ENCODE measurements around the gene PRDM1.

Gene PRDM1

DNA sequence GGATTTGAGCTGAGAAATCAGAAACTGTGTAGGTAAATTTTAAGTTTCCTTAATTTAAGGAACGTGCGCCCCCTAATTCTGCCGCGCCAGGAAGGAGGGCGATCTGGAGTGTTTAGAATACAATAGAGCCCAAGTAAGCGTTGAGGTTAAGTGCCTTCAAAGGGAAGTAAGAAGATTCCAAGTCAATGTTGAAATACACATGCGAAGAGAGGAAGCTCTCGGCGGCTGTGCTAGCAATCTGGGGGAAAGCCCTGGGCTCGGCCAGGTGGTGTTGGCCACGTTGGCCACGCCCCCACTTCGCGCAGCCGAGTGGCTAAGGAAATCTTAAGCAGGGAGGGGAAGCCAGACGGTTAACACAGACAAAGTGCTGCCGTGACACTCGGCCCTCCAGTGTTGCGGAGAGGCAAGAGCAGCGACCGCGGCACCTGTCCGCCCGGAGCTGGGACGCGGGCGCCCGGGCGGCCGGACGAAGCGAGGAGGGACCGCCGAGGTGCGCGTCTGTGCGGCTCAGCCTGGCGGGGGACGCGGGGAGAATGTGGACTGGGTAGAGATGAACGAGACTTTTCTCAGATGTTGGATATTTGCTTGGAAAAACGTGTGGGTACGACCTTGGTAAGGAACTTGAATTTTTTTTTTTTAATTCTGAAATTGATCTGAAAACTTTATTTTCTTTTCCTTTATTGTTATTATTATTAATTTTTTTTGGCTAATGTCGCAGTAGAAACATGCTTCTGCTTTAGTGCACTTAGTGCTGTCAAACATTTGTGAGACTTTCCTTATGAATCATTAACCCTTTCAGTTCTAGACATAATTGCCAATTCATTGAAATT, at the start of gene PRDM1:
PRDM1 (plus strand) TSS at position 353 of the 830 bp plus-strand sequence; CDS start at position 571, 218 bp downstream.
- DNase-seq (ENCODE audit: low spot score), result peak; percentile 52

DNA sequence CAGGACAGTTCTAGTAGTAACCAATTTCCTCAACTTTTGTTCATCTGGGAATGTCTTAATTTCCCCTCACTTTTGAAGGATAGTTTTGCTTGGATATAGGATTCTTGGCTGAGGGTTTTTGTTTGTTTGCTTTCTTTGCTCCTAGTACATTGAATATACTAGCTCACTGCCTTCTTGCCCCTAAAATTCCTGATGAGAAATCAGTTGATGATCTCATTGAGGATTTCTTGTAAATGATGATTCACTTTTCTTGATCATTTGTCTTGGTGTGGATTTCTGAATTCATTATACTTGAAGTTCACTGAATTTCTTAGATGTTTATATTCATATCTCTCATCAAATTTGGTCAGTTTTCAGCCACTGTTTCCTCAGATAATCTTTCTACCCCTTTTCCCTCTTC, 49.1 kb upstream of the PRDM1 start:
- DNase-seq (ENCODE audit: low spot score), result no peak

DNA sequence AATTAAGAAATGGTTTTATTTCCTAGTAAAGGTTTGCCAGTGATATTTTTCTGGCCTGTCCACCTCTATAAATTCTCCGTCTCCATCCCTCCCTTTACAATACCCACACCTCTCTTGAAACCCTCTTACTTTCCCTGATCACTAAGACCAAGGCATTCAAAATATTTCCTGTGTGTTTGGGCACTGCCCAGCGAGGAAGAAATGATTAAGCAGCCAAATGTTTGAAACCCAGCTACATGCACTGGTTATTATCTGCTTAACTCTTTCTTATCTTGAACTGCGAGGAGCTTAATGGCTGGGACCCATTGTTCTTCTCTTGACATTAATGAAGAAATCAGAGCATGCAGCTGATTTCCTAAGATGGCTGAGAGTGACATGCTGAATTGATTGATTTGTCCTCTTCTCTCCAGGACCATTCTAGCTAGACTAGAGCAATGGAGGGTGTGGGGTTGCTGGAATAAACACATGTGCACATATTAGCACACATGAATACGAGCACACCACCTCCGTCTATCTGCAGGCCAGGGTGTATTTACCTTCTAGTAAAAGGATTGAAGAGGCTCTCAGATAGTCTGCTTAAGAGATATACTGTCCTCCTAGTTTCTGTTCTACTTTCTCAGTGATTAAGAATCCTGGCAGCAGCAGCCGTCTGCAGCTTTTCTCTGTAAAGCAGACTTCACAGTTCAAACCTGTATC, 46.1 kb upstream of the PRDM1 start:
- no peak for DNase-seq (ENCODE audit: low spot score)

DNA sequence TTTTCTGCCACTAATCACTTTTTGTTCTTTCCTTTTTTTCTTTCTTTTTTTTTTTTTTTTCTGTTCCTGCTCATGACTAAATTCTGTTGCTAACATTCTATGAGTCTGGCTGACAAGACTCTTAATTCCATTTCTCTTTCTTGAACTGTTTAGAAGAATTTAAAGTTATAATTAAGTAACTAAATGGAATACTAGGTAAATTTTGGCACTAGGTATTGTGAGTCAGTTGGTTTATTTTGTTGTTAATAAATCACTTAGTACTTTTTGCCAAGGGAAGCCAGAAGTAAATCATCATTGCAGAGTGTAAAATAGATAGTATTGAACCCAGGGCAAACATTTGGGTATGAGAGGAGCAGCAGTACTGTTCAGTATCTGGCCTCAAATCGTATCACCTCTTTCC, 42.0 kb upstream of the PRDM1 start:
- no peak for DNase-seq (ENCODE audit: low spot score)

DNA sequence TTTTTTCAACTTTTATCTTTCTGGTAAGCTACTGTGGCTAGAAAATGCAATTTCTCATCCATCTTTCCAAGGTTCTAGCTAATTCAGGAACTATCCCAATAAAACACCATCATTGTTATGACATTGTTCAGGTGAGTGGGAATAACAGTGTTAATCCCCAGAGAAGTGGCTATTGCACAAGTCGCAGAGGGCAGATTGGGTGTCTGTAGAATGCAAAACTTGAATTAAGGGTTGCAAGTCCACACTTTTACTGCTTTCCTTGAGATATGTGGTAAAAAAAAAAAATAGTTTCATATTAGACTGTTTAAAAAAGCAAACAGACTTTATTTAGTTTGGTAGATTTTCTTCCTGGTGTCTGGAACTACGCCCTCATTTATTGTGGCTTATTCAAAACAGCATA, 41.1 kb upstream of the PRDM1 start:
- no peak for DNase-seq (ENCODE audit: low spot score)

DNA sequence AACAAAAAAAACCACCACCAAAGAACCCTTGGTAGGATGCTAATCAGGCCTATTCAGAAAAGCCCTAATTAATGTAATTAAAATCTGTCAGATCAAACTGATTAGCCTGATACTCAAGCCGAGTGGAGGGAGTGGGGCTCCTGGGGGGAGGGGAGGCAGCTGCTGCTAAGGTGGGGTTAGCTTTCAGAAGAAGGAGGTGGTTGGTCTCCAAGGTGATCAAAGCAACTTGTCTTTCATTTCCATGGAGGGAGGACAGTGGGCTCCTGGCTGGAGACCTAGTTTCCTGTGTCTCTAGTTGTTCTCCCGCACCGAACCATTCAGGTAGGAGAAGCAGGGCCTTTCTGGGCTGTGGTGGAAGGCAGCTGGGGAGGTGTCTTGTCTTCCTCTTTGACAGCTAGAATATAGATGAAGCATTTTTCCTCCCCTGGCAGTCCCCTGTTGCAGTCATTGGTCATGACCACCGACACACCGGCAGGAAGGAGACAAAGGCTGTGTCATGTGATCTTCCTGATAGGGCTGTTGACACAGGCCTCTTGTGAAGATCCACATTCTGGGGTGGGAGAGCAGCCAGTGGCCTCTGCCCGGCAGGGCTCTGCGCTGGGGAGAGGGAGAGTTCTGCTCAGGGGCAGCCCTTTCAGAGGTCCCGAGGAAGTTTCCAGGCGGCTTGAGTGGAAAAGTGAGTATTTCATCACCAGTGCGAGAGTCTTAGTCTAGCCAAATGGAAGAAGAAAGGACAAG, 39.9 kb upstream of the PRDM1 start:
- no peak for DNase-seq (ENCODE audit: low spot score)

DNA sequence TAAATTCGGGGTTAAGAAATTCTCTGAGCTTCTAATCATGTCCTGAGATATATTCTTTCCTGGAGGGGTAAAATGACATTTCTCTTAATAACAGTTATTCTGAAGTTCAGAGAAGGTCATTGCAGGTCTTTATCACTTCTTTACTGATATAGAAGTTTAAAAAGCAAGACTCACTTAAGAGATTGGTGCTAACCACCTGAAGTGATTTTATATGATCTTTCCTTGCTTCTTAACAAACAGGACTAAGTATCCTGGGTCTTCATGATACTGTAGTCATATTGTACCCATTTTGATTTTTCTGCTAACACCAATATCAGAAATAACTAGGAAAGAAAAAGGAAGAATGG, 39.3 kb upstream of the PRDM1 start:
- no peak for DNase-seq (ENCODE audit: low spot score)

DNA sequence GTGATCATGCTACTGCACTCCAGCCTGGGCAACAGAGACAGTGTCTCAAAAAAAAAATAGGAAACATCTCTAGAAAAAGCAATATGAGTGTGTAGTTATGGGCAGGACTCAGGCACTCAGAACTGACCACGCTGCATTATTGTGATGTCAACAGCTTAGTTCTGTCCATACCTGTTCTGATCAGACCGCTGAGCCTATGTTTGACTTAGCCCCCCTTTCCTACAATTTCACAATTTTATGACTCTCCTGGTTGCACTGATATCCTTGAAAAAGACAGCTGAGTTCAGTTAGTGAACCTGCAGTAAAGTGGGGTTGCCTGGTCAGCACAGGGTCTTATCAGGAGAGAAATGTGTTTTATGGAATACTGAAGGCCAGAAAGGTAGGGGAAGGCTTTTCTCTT, 37.8 kb upstream of the PRDM1 start:
- no peak for DNase-seq (ENCODE audit: low spot score)

DNA sequence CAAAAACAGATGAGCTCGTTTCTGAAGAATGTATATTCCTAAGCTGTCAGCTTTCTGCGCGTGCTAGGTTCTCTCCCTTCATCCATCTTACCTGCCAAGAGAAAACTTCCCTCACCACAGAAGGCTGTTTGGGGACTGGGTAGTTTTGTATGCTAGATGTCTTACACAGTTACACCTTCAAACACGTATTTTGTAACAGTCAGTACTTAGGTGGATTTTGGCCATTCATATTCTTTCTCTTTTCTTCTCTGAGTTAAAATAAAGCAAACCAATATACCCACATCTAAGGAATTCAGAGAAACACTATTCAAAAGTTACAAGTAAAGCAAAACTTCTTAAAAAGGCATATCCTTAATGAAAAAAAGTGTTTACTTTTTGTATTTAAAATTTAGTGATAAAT, 35.6 kb upstream of the PRDM1 start:
- DNase-seq (ENCODE audit: low spot score), result no peak

DNA sequence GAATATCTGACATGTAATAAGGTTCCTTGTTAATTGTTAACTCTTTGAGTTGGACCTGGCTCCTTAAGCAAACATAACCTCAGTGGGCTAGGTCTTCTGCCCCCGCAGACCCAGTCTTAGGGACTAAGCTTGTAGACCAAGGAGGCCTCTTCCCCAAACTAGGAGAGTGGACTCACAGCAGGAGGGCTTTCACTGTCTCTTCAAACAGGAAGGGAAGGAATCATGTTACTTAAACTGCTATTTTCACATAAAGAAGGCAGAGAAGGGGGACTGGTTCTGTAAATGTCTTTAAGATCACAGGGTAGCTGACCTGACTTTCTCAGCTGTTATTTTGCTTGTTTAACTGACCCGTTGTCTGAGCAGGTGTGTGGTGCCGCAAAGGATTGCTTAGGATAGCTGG, 34.9 kb upstream of the PRDM1 start:
- no peak for DNase-seq (ENCODE audit: low spot score)

DNA sequence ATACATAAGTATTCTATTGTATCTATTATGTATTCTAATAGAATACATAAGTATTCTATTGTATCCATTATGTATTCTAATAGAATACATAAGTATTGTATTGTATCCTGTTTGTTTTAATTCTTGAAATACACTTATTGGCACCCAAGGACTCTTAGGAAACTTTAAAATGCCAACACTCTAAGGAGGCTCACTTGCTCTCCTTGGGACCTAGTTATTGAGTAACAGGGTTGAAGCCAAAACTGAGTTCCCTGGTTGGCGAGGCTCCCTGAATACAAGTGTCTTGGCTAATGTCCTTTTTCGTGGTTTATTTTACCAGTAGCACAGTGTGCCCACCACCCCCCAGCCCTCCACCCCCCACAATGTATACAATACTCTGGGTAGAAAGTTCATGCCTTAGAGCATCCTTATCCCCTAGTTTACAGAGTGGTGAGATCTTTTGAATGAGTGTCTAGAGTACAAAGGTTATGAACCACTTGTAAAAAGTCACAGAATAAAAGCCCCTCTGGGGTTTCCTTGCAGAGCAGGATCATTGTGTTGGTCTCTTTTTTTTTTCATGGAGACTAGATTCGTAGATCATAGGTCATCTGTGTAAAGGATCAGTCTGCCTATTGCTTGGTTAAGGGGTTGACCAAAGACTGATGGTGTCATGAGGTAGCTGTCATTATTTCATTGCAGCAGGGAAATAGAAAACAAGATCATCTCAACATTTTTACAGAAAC, 32.5 kb upstream of the PRDM1 start:
- DNase-seq (ENCODE audit: low spot score), result no peak

DNA sequence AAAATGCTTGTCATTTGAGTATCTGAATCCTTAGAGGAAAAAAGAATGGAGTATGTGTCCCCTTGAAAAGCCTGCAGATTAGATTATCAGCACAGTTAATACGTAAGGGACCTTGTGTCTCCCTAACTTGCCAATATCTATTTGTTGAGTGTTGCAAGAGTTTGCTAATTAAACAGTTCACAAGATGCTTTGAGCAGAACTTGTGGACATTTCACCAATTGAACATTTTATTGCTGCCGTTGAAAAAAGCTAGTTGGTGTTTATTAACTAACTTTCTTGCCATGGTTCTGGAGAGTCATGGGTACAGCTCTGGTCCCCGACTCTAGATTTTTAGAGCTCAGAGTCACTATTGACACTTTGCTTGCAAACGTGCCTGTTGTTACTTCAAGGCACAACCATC, 30.6 kb upstream of the PRDM1 start:
- DNase-seq (ENCODE audit: low spot score), result no peak

DNA sequence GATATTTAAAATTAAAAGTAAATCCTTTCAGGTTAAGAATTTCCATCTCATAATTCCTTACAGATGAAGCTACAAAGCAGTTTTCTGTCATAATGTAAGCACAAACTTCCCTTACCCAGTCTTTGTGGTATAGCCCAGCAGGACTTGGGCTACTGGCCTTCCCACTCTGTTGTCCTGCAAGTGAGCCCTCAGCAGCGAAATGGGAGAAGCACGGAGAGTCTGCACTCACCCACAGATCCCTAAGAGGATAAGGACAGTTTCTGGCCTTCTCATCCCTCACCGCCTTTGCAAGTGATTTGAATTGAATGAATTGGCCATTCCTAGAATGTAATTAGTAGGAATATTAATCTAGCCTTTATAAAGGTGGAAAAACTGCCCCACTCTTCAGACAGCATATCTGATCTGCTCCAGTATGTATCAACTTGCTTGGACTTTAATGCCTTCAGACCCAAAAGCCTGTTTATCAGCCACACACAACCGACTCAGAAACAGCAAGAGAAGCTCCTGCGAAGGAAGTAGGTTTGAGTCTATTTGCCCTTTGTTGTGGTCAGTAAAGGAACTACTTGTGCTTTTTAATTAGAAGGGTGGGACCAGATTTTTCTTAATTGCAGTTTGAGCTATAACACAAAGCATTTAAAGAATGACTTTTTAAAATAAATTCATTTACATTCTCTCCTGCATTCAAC, 29.9 kb upstream of the PRDM1 start:
- DNase-seq (ENCODE audit: low spot score), result no peak

DNA sequence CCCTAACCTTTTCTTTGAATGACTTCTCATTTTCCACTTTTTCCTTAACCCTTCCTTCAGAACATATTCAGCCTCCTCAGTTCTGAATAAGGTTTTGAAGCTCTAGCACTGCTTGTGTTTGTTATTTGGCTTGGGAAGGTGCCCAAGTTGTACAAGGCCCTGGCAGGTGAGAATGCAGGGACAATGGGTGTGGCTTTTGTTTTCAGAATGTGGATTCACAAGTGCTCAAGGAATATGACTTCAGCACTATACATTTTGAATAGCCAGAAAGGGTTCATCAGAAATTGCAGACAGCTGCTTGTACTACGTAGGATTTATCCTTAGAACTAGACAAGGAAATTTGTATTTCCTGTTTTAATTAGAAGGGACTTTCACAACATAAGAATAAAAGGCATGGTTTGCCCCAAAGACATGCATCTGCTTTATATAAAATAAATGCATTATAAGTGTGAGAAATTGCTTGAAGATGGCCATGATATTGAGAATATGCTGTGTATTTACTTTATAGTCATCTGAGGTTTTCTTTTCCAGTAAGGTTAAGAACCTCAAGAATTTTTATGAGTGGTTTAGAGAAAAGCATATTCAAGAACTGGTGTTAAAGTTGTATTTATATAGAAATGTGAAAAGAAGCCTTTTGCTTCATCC, 29.3 kb upstream of the PRDM1 start:
- DNase-seq (ENCODE audit: low spot score), result no peak

DNA sequence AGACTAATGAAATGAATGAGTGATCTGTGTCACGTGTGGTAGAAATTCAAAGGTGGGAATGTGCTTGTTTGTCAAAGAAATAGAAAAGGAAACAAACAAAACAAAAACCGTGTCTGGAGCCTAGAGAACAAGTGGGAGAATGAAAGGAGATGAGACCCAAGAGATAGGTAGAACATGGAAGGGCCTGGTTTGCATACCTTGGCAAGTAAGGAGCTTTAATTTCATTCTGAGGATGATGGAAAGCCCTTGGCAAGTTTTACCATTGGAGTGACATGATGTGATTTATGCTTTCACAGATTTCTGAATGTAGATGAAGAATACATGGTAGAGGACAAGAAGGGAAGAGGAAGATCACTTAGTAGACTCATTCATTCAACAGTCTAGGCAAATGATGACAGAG, 26.8 kb upstream of the PRDM1 start:
- no peak for DNase-seq (ENCODE audit: low spot score)

DNA sequence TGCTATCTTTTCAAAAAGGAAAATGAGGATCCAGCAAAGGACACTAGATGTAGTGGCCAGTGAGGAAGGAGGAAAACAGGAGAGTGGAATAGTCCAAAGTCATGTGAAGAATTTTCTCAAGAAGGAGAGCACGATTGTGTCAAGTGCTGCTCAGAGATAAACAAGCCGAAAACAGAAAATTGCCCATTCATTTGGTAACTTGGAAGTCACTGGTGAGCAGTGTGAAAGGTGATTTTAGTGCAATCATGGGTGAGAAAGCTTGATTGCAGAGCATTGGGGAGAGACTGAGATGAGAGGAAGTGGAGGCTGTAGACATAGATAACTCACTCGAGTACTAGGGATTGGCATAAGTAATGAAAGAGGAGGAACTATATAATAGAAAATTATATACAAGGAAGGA, 26.0 kb upstream of the PRDM1 start:
- DNase-seq (ENCODE audit: low spot score), result no peak

DNA sequence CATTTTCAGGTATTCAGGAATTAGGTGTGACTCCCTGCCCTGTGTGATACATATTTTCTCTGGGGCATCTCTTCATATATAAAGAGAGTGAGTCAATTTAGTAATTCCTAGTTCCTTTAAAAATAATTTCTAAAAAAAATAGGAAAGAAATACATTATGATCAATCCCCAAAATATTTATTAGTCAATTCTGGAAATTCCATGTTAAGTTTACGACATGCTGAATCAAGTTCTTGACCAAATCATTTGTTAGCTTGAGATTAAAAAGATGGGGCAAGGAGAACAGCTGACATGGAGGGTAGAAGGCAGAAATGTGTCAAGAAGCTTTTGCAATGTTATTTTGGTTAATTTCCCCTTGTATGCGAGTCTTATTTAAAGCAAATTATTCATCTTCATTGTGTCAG, 22.7 kb upstream of the PRDM1 start:
- DNase-seq (ENCODE audit: low spot score), result no peak

DNA sequence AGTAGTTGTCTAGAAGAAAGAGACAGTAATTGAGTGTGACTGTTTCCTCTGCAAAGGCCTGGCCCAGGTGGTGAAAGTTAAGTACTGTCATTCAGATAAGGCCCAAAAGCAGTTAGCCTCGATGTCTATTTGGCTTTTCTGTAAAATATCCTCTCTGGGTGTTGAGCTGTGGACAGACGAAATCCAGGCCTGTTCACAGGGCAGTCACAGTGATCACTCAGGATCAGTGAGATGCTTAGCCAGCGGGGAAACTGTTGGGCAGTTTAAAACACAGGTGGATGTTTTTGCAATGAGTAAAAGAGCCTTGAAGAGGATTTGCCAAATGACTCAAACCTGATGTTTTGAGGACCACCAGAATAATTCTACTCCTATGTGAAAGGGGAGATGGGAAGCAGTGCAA, 22.0 kb upstream of the PRDM1 start:
- DNase-seq (ENCODE audit: low spot score), result no peak

DNA sequence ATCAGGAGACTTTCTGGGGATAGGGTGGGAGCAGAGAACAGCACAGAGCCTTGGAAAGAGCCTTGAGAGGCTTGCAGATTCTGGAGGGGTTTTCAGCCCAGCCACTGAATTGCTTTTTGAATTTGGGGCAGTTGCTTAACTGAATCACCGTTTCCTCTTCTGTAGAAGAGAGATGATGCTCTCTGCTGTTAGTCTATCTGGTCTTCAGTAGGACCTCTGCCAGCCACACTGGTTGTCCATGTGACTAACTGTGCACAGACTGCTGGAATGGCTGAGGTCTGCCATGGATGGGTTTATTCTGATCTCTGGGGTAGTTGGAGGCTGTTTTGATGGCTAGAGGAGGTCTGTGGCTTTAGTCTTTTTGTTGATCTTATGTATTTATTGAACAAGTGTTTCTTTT, 21.4 kb upstream of the PRDM1 start:
- no peak for DNase-seq (ENCODE audit: low spot score)

DNA sequence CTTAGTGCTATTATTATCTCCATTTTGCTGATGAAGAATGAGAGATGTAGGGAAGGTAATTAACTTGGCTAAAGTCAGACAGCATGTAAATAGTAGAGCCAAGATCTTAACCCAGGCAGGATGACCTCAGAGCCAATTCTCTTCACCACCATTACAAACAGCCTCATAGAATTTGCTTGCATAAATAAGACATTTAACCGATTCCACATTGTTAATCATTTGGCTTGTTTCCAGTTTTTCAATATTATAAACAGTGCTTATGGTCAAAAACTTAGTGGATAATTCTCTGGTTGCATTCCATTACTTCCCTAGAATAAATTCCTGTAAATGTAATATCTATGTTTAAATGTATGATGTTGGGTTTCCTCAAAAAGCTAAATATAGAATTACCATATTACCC, 19.1 kb upstream of the PRDM1 start:
- DNase-seq (ENCODE audit: low spot score), result no peak

DNA sequence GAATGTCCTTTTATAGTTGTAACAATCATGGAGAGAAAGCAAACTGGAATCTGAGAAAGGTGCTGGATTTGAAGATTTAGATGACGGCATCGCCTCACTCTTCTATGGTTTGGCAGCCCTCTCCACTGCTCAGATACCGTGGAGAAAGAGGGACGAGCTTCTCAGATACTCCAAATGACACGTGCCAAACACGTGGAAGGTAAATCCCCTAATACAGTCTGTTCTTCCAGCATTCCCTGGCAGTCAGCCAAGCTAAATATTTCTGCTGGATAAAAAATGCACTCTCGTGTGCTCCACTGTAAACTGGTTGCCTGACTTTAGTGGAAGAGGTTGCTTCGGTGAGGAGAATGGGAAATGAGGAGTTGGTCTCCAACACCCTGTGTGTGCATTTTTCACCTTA, 16.7 kb upstream of the PRDM1 start:
- DNase-seq (ENCODE audit: low spot score), result no peak
